K562 treated with DMSO at 1 percent for 24 hours (cell line): ENCODE results near the gene RSPH6A. TPM values are rescaled to one million over a fixed set of nuclear protein-coding genes. Genes with fewer than 3 reads are reported as not detected.

ENCODE experiments used
- total RNA-seq: library from RNA; unstranded; fragments of 300-600 nt; gene quantifications from 2 replicates; pipeline ENCODE4 v1.2.3, GENCODE V29; 2022; ENCODE audit warnings: low read depth; ENCODE audit not compliant: insufficient read depth

The RSPH6A gene
- 0.36 TPM in 1 of 2 replicates, not detected in the other for total RNA-seq

GRCh38 chr19:45814851-45815480 lies at the start of gene RSPH6A:
Gene RSPH6A (minus strand): TSS chr19:45815308. CDS start chr19:45815176, 132 bp downstream.

GRCh38 chr19:45863840-45864628 lies 48.9 kb upstream of the RSPH6A start, which contains the start of gene FOXA3:
Gene FOXA3 (plus strand): TSS chr19:45864326. CDS start chr19:45864457, 131 bp downstream.

GRCh38 chr19:45862564-45863334 lies 47.6 kb upstream of the RSPH6A start, which contains the start of gene SYMPK:
Gene SYMPK (minus strand): TSS chr19:45863147. CDS start chr19:45854495, 8,652 bp downstream.

GRCh38 chr19:45792470-45793177 lies 22.5 kb downstream of the RSPH6A start, which contains the start of gene DMWD:
Gene DMWD (minus strand): TSS chr19:45792845. CDS start chr19:45792756, 89 bp downstream.

GRCh38 chr19:45782162-45782691 lies 32.9 kb downstream of the RSPH6A start, which contains the start of gene DMPK:
Gene DMPK (minus strand): TSS chr19:45782490. CDS start chr19:45782352, 138 bp downstream.

GRCh38 chr19:45768984-45769782 lies 45.9 kb downstream of the RSPH6A start, which contains the start of gene SIX5:
Gene SIX5 (minus strand): TSS chr19:45769252. CDS start chr19:45768844, 408 bp downstream.

Other genes with a start within 250 kb of the RSPH6A start
- gene OPA3, start 230.5 kb downstream of the RSPH6A start, total RNA-seq, result 13.6 and 13.7 TPM in 2 replicates
- gene GPR4, start 213.1 kb downstream of the RSPH6A start, total RNA-seq, result 0.08 TPM in 1 of 2 replicates, not detected in the other
- 68.5 and 79.4 TPM in 2 replicates for gene EML2, start 175.9 kb downstream of the RSPH6A start, total RNA-seq
- 13.7 and 13.8 TPM in 2 replicates for gene GIPR, start 147.1 kb downstream of the RSPH6A start, total RNA-seq
- gene SNRPD2, start 123.4 kb downstream of the RSPH6A start, total RNA-seq, result 780 and 822 TPM in 2 replicates
- 23.3 and 25.2 TPM in 2 replicates for gene QPCTL, start 122.6 kb downstream of the RSPH6A start, total RNA-seq
- gene FBXO46, start 84.4 kb downstream of the RSPH6A start, total RNA-seq, result 23.2 and 27.5 TPM in 2 replicates
- gene MEIOSIN, start 81.9 kb downstream of the RSPH6A start, total RNA-seq, result 1.7 and 2.8 TPM in 2 replicates
- 32.2 and 42.2 TPM in 2 replicates for gene SIX5, start 46.1 kb downstream of the RSPH6A start, total RNA-seq
- gene DMPK, start 32.8 kb downstream of the RSPH6A start, total RNA-seq, result 66.7 and 71.9 TPM in 2 replicates
- 48.1 and 53.1 TPM in 2 replicates for gene DMWD, start 22.5 kb downstream of the RSPH6A start, total RNA-seq
- gene SYMPK, start 47.8 kb upstream of the RSPH6A start, total RNA-seq, result 87.3 and 96.3 TPM in 2 replicates
- gene FOXA3, start 49.0 kb upstream of the RSPH6A start, total RNA-seq, result 9.5 TPM in 2 replicates
- gene IRF2BP1, start 70.8 kb upstream of the RSPH6A start, total RNA-seq, result 80.4 and 83.3 TPM in 2 replicates
- gene MYPOP, start 87.3 kb upstream of the RSPH6A start, total RNA-seq, result 11.8 and 15.2 TPM in 2 replicates
- not detected in 2 replicates for gene NANOS2, start 99.5 kb upstream of the RSPH6A start, total RNA-seq
- 0.05 TPM in 1 of 2 replicates, not detected in the other for gene NOVA2, start 158.6 kb upstream of the RSPH6A start, total RNA-seq
- gene CCDC61, start 180.2 kb upstream of the RSPH6A start, total RNA-seq, result 12.7 and 12.8 TPM in 2 replicates
- gene PGLYRP1, start 207.7 kb upstream of the RSPH6A start, total RNA-seq, result not detected in 2 replicates
- gene IGFL4, start 225.7 kb upstream of the RSPH6A start, total RNA-seq, result not detected in 2 replicates